ENCODE results near the gene AASDH.

DNA sequence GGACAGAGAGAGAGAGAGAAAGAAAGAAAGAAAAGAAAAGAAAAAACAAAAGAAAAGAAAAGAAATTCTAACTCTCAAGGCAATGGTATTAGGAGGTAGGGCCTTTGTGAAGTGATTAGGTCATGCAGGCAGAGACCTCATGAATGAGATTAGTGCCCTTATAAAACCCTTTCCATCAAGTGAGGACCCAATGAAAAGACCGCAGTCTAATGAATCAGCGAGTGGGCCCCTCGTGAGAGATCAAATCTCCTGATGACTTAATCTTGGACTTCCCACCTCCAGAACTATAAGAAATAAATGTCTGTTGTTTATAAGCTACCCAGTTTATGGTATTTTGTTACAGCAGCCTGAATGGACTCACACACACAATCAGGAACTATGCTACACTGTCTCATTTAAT, 16.9 kb downstream of the AASDH start:
- TF ChIP-seq, protein P1, sequence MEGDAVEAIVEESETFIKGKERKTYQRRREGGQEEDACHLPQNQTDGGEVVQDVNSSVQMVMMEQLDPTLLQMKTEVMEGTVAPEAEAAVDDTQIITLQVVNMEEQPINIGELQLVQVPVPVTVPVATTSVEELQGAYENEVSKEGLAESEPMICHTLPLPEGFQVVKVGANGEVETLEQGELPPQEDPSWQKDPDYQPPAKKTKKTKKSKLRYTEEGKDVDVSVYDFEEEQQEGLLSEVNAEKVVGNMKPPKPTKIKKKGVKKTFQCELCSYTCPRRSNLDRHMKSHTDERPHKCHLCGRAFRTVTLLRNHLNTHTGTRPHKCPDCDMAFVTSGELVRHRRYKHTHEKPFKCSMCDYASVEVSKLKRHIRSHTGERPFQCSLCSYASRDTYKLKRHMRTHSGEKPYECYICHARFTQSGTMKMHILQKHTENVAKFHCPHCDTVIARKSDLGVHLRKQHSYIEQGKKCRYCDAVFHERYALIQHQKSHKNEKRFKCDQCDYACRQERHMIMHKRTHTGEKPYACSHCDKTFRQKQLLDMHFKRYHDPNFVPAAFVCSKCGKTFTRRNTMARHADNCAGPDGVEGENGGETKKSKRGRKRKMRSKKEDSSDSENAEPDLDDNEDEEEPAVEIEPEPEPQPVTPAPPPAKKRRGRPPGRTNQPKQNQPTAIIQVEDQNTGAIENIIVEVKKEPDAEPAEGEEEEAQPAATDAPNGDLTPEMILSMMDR (conservative IDR thresholded peaks at IDR 0.05; ENCODE audit: low read length) = no peak
- TF ChIP-seq EZH2phosphoT487 (IDR thresholded peaks at IDR 0.05; ENCODE audit: borderline replicate concordance, low read depth, low read length) = no peak

Measured in OCI-LY7 (cell line).